Measurements from ENCODE around the gene PRUNE1. TPM values are rescaled to one million over a fixed set of nuclear protein-coding genes. Genes with fewer than 3 reads are reported as not detected.

The PRUNE1 gene
- total RNA-seq, 1 experiment from 2014 or later = 30.7 TPM

- Histone ChIP-seq H3K4me3 (peak overlapping the region; percentile 89), H2AFZ (peak overlapping the region; percentile 94), H4K20me1 (ENCODE audit: insufficient read depth) (no peaks in the 10 kb centered on the region), H3K27ac (peak overlapping the region; percentile 61), H3F3A (ENCODE audit: insufficient read depth, low read depth) (peaks cover 27% of the 10 kb centered on the region), H3K4me1 (replicated peaks; ENCODE audit: insufficient read depth) (peaks cover 44% of the 10 kb centered on the region), H3K79me2 (ENCODE audit: low read depth) (peaks cover 24% of the 10 kb centered on the region), H3K9me2 (ENCODE audit: insufficient read depth) (no peaks in the 10 kb centered on the region), H3K27me3 (ENCODE audit: insufficient read depth, low read depth) (no peaks in the 10 kb centered on the region), H3K4me2 (peak overlapping the region; percentile 97), H3K9me3 (ENCODE audit: insufficient read depth, low read depth) (no peaks in the 10 kb centered on the region), H3K36me3 (ENCODE audit: low read depth) (no peaks in the 10 kb centered on the region)
- TF ChIP-seq EZH2 (IDR thresholded peaks at IDR 0.05; ENCODE audit: low read depth) = no peak
- no peak for TF ChIP-seq CTCF (conservative IDR thresholded peaks at IDR 0.05)
- TSS peak; percentile 39 for BruUV-seq (replicated peaks)
- POLR2A ChIA-PET (ENCODE audit: unreplicated experiment) = no interaction called here
- CTCF ChIA-PET = no interaction called here
- intact Hi-C loops (cut with micrococcal nuclease; ENCODE audit: unreplicated experiment) = loop anchor here (5.0 kb wide), 3 partner anchors 158 to 752 kb away; partner anchors contain the start of genes CA14, LYSMD1 and SCNM1
- DNase-seq = no peak
Observed at GRCh38 chr1:151009206-151009587, 948 bp downstream of the PRUNE1 start.

- CTCF ChIA-PET = no interaction called here
Observed at GRCh38 chr1:151009674-151010345, 1.6 kb downstream of the PRUNE1 start.

GRCh38 chr1:151010346-151010726 is 2.1 kb downstream of the PRUNE1 start:
- Histone ChIP-seq H3K9me2 (ENCODE audit: insufficient read depth) (no peaks in the 10 kb centered on the region), H3K4me1 (replicated peaks; ENCODE audit: insufficient read depth) (peaks cover 34% of the 10 kb centered on the region), H4K20me1 (ENCODE audit: insufficient read depth) (no peaks in the 10 kb centered on the region), H3K79me2 (ENCODE audit: low read depth) (peaks cover 24% of the 10 kb centered on the region), H3K36me3 (ENCODE audit: low read depth) (no peaks in the 10 kb centered on the region), H3K4me2 (0 out of 2 replicates have a peak overlapping the region, but pooled peaks have one; percentile 97), H3K27me3 (ENCODE audit: insufficient read depth, low read depth) (no peaks in the 10 kb centered on the region), H3F3A (ENCODE audit: insufficient read depth, low read depth) (peaks cover 24% of the 10 kb centered on the region), H2AFZ (no peak overlapping the region), H3K27ac (no peak overlapping the region), H3K9me3 (ENCODE audit: insufficient read depth, low read depth) (no peaks in the 10 kb centered on the region), H3K4me3 (no peak overlapping the region)
- no TSS peak for BruUV-seq (replicated peaks)
- ChIA-PET CTCF (no interaction called here), POLR2A (ENCODE audit: unreplicated experiment) (no interaction called here)
- intact Hi-C loops (cut with micrococcal nuclease; ENCODE audit: unreplicated experiment) = no loop called here
- no peak for TF ChIP-seq CTCF (conservative IDR thresholded peaks at IDR 0.05)
- TF ChIP-seq EZH2 (IDR thresholded peaks at IDR 0.05; ENCODE audit: low read depth) = no peak
- DNase-seq = no peak

More at GRCh38 chr1:151009674-151010345, 1.6 kb downstream of the PRUNE1 start:
- peaks cover 25% of the 10 kb centered on the region for H3F3A ChIP-seq (ENCODE audit: insufficient read depth, low read depth)
- H3K4me1 ChIP-seq (replicated peaks; ENCODE audit: insufficient read depth) = peaks cover 39% of the 10 kb centered on the region
- H3K9me2 ChIP-seq (ENCODE audit: insufficient read depth) = no peaks in the 10 kb centered on the region
- H3K36me3 ChIP-seq (ENCODE audit: low read depth) = no peaks in the 10 kb centered on the region
- peak overlapping the region; percentile 89 for H3K4me3 ChIP-seq
- DNase-seq = no peak
- H3K9me3 ChIP-seq (ENCODE audit: insufficient read depth, low read depth) = no peaks in the 10 kb centered on the region
- POLR2A ChIA-PET (ENCODE audit: unreplicated experiment) = no interaction called here
- peak overlapping the region; percentile 94; the same call in 1 of the 2 replicates for H2AFZ ChIP-seq
- H3K4me2 ChIP-seq = peak overlapping the region; percentile 97
- no peaks in the 10 kb centered on the region for H4K20me1 ChIP-seq (ENCODE audit: insufficient read depth)
- intact Hi-C loops (cut with micrococcal nuclease; ENCODE audit: unreplicated experiment) = loop anchor here (5.0 kb wide), 3 partner anchors 157 to 753 kb away; partner anchors contain the start of genes CA14, LYSMD1 and SCNM1
- H3K27ac ChIP-seq = peak overlapping the region; percentile 61
- no peaks in the 10 kb centered on the region for H3K27me3 ChIP-seq (ENCODE audit: insufficient read depth, low read depth)
- no TSS peak for BruUV-seq (replicated peaks)
- H3K79me2 ChIP-seq (ENCODE audit: low read depth) = peaks cover 24% of the 10 kb centered on the region
- TF ChIP-seq EZH2 (IDR thresholded peaks at IDR 0.05; ENCODE audit: low read depth) = no peak
- TF ChIP-seq CTCF (conservative IDR thresholded peaks at IDR 0.05) = no peak
